GM23248 (cell line): ENCODE data around the gene KCNE1.
"Not testable (repeated sequence)": the region's sequence is repeated elsewhere in the genome, so short reads cannot be mapped to it uniquely, and the experiment has no call there.

Source experiments
- EZH2 ChIP-seq: fragments of 200-600 bp; sonication (generic); IDR thresholded peaks from 2 replicates; pipeline ENCODE4 v1.6.1; 2018; ENCODE audit warnings: antibody characterized with exemption, mild to moderate bottlenecking; ENCODE audit not compliant: insufficient read depth, poor library complexity, severe bottlenecking
- EZH2phosphoT487 ChIP-seq: fragments of 200-600 bp; sonication (generic); IDR thresholded peaks from 2 replicates; pipeline ENCODE4 v1.6.1; 2018; ENCODE audit warnings: antibody characterized with exemption, moderate library complexity, mild to moderate bottlenecking, low read depth; ENCODE audit not compliant: insufficient read depth

DNA sequence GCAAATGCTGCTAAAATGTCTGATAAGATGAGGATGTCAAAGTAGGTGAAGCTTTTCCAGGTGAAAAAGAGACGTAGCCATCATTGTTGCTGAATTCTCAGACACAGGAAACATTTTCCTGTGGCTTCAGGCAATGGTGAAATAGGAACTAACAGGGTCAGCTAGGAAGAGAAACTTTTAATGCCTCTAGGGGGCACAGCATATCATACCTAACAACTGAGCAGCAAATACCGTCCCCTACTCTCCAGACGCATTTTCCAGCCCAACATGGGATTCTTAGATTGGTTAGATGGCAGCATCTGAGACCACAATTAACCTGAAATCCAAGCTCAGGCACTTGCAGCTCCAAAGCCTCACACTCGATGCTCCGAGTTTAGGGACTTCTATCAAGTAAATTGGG is 28.2 kb downstream of the KCNE1 start:
- not testable (repeated sequence) for TF ChIP-seq EZH2, EZH2phosphoT487
